ENCODE data around the gene FBXL5.
A peak's percentile ranks its signal among the peaks of the same experiment; 100 is the strongest.

Gene FBXL5

GRCh38 chr4:15688051-15688450, 32.9 kb upstream of the FBXL5 start:
- no peak for TF ChIP-seq CTCF (IDR thresholded peaks at IDR 0.05; ENCODE audit: control insufficient read depth, insufficient read depth, low read depth, low read length, missing control alignments)
- no peak overlapping the region for H3K4me3 ChIP-seq (ENCODE audit: control insufficient read depth, low read depth, low read length)
- DNase-seq (ENCODE audit: low read depth): no peak

- no peak for DNase-seq (ENCODE audit: low read depth)
- H3K4me3 ChIP-seq (ENCODE audit: control insufficient read depth, low read depth, low read length): no peak overlapping the region
- TF ChIP-seq CTCF (IDR thresholded peaks at IDR 0.05; ENCODE audit: control insufficient read depth, insufficient read depth, low read depth, low read length, missing control alignments): no peak
Observed at GRCh38 chr4:15684498-15684897, 29.3 kb upstream of the FBXL5 start.

- no peak for TF ChIP-seq CTCF (IDR thresholded peaks at IDR 0.05; ENCODE audit: control insufficient read depth, insufficient read depth, low read depth, low read length, missing control alignments)
- DNase-seq (ENCODE audit: low read depth): no peak
- H3K4me3 ChIP-seq (ENCODE audit: control insufficient read depth, low read depth, low read length): peak overlapping the region; percentile 86
Observed at GRCh38 chr4:15683143-15683495, 28.0 kb upstream of the FBXL5 start.

GRCh38 chr4:15682242-15683142, 27.3 kb upstream of the FBXL5 start:
- no peak for DNase-seq (ENCODE audit: low read depth)
- no peak for TF ChIP-seq CTCF (IDR thresholded peaks at IDR 0.05; ENCODE audit: control insufficient read depth, insufficient read depth, low read depth, low read length, missing control alignments)
- peak overlapping the region; percentile 86 for H3K4me3 ChIP-seq (ENCODE audit: control insufficient read depth, low read depth, low read length)

- peak within 1 kb of the TSS; percentile 86 for H3K4me3 ChIP-seq (ENCODE audit: control insufficient read depth, low read depth, low read length)
- TF ChIP-seq CTCF (IDR thresholded peaks at IDR 0.05; ENCODE audit: control insufficient read depth, insufficient read depth, low read depth, low read length, missing control alignments): peak; percentile 6
- peak; percentile 89 for DNase-seq (ENCODE audit: low read depth)
Observed at GRCh38 chr4:15681372-15682241, 26.4 kb upstream of the FBXL5 start, which contains the start of gene FAM200B. TSS of gene FAM200B (plus strand) at chr4:15681827. CDS start at chr4:15686978, 5,151 bp downstream.

- no peak for TF ChIP-seq CTCF (IDR thresholded peaks at IDR 0.05; ENCODE audit: control insufficient read depth, insufficient read depth, low read depth, low read length, missing control alignments)
- DNase-seq (ENCODE audit: low read depth): no peak
- peak overlapping the region; percentile 86 for H3K4me3 ChIP-seq (ENCODE audit: control insufficient read depth, low read depth, low read length)
Observed at GRCh38 chr4:15681067-15681371, 25.9 kb upstream of the FBXL5 start.

All from AG09309 (cell line).